Osteoblast (primary cell): ENCODE measurements around the gene TMPRSS4. TPM values are rescaled to one million over a fixed set of nuclear protein-coding genes. Genes with fewer than 3 reads are reported as not detected.
A peak's percentile ranks its signal among the peaks of the same experiment; 100 is the strongest.

Source experiments
- DNase-seq: peaks from one replicate; pipeline ENCODE4 v3.0.0; 2011; ENCODE audit warnings: low spot score, mixed read lengths; ENCODE audit not compliant: insufficient read length; ENCODE audit errors: missing footprints
- H2AFZ ChIP-seq: 2 replicates; pipeline ENCODE4 v1.6.0; 2011; ENCODE audit warnings: mild to moderate bottlenecking, low read length
- H3K27ac ChIP-seq: 2 replicates; pipeline ENCODE4 v1.5.1; 2011; ENCODE audit warnings: mild to moderate bottlenecking, low read depth, low read length, moderate library complexity
- H3K27me3 ChIP-seq: 2 replicates; pipeline ENCODE4 v1.6.0; 2012; ENCODE audit warnings: mild to moderate bottlenecking, control low read depth, inconsistent platforms, low read length, moderate library complexity; ENCODE audit not compliant: insufficient read depth
- H3K36me3 ChIP-seq: 2 replicates; pipeline ENCODE4 v1.5.1; 2011; ENCODE audit warnings: mild to moderate bottlenecking, low read length, control low read depth, moderate library complexity; ENCODE audit not compliant: insufficient read depth
- H3K4me1 ChIP-seq: 2 replicates; pipeline ENCODE4 v1.5.1; 2011; ENCODE audit warnings: mild to moderate bottlenecking, low read length, control low read depth, moderate library complexity; ENCODE audit not compliant: insufficient read depth
- H3K4me2 ChIP-seq: 2 replicates; pipeline ENCODE4 v1.6.0; 2011; ENCODE audit warnings: mild to moderate bottlenecking, low read length; ENCODE audit not compliant: insufficient read depth
- H3K4me3 ChIP-seq: fragments of 200-600 bp; sonication (generic); 3 replicates; pipeline ENCODE4 v1.5.1; 2012; ENCODE audit warnings: mild to moderate bottlenecking, low read length, inconsistent platforms; ENCODE audit not compliant: insufficient read depth
- H3K79me2 ChIP-seq: 2 replicates; pipeline ENCODE4 v1.6.0; 2012; ENCODE audit warnings: mild to moderate bottlenecking, low read length, control low read depth, inconsistent platforms; ENCODE audit not compliant: insufficient read depth
- H3K9me3 ChIP-seq: 2 replicates; pipeline ENCODE4 v1.5.1; 2011; ENCODE audit warnings: low read depth, low read length, control low read depth
- H4K20me1 ChIP-seq: 2 replicates; pipeline ENCODE4 v1.6.0; 2012; ENCODE audit warnings: mild to moderate bottlenecking, low read length, control low read depth; ENCODE audit not compliant: insufficient read depth
- total RNA-seq: library from RNA; depleted of rRNA; stranded (reverse); fragments of >200 nt; gene quantifications from 2 replicates; pipeline ENCODE4 v1.2.3, GENCODE V29; 2012
- TF ChIP-seq, protein P1 (sequence below): IDR thresholded peaks from 2 replicates; pipeline ENCODE4 v1.5.1; 2011; ENCODE audit warnings: mild to moderate bottlenecking, low read depth, low read length, moderate library complexity; ENCODE audit errors: extremely low read depth

TMPRSS4 gene
- total RNA-seq, 1 donor: not detected

DNA sequence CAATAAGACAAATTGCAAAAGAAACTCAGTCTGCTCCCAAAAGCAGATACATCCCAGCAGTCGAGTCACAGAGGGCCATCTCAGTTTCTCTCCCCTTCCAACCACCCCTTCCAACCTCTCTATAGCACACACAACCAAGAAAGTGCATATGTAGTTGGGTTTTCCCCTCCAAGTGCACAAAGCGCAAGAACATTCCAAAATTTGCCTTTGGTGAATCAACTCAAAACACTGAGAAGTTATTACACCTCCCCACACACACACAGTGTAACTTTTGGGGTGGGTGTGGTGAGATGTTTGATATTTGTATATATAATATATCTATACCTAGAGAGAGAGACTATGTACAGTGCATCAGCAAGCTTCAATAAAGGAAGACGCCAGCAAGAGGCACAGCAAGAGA is 86.0 kb downstream of the TMPRSS4 start:
- Histone ChIP-seq H3K27ac (no peak overlapping the region), H3K36me3 (no peaks in the 10 kb centered on the region), H3K4me3 (no peak overlapping the region), H4K20me1 (no peaks in the 10 kb centered on the region), H3K4me1 (no peaks in the 10 kb centered on the region), H3K27me3 (peaks cover 12% of the 10 kb centered on the region), H3K79me2 (no peaks in the 10 kb centered on the region), H2AFZ (no peak overlapping the region), H3K9me3 (no peaks in the 10 kb centered on the region), H3K4me2 (no peak overlapping the region)
- peak; percentile 37 for DNase-seq
- TF ChIP-seq, protein P1, sequence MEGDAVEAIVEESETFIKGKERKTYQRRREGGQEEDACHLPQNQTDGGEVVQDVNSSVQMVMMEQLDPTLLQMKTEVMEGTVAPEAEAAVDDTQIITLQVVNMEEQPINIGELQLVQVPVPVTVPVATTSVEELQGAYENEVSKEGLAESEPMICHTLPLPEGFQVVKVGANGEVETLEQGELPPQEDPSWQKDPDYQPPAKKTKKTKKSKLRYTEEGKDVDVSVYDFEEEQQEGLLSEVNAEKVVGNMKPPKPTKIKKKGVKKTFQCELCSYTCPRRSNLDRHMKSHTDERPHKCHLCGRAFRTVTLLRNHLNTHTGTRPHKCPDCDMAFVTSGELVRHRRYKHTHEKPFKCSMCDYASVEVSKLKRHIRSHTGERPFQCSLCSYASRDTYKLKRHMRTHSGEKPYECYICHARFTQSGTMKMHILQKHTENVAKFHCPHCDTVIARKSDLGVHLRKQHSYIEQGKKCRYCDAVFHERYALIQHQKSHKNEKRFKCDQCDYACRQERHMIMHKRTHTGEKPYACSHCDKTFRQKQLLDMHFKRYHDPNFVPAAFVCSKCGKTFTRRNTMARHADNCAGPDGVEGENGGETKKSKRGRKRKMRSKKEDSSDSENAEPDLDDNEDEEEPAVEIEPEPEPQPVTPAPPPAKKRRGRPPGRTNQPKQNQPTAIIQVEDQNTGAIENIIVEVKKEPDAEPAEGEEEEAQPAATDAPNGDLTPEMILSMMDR: no peak

DNA sequence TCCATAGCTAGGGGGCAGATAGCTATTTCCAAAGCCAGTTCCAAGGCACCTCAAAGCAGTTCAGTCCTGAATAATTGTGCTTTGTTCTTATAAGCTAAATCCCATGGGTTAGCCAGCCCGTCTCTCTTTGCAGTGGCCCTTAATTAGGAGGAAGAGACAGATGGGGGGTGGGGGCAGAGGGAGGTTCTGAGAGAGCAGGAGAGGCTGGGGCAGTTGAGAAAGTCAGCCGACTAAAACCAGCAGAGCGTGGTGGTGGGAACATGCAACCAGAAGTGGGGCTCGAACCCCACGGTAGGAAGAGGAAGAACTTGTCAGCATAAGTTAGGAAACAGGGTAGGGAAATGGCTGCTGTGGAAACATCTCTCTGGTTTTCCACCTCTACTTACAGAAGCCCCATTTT is 86.6 kb downstream of the TMPRSS4 start:
- no peaks in the 10 kb centered on the region for H4K20me1 ChIP-seq
- H3K27ac ChIP-seq: no peak overlapping the region
- no peak overlapping the region for H3K4me2 ChIP-seq
- no peak overlapping the region for H2AFZ ChIP-seq
- H3K4me1 ChIP-seq: no peaks in the 10 kb centered on the region
- no peaks in the 10 kb centered on the region for H3K9me3 ChIP-seq
- H3K27me3 ChIP-seq: peaks cover 11% of the 10 kb centered on the region
- no peak overlapping the region for H3K4me3 ChIP-seq
- DNase-seq: peak; percentile 46
- H3K79me2 ChIP-seq: no peaks in the 10 kb centered on the region
- no peaks in the 10 kb centered on the region for H3K36me3 ChIP-seq
- TF ChIP-seq, protein P1: no peak

DNA sequence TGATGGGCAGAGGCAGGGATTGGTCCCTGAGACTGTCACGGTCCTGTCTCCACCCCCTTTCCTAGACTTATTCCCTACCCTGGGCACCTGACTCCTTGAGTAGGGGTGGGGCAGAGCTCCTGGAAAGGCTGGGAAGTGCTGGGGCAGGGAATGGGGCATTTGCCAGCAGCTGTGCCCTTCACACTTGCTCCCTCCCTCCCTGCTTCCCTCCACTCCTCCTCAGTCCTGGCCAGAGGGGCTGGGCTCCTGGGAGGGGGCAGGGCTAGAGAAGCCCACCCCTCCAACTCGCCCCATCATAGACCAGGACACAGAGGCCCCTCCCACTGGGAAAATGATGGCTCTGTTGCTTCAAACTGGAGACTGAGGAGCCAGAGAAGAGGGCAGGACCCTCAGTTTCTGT is 88.0 kb downstream of the TMPRSS4 start:
- H3K36me3 ChIP-seq: no peaks in the 10 kb centered on the region
- TF ChIP-seq, protein P1: no peak
- H3K9me3 ChIP-seq: no peaks in the 10 kb centered on the region
- H2AFZ ChIP-seq: no peak overlapping the region
- H3K79me2 ChIP-seq: no peaks in the 10 kb centered on the region
- no peak overlapping the region for H3K27ac ChIP-seq
- H4K20me1 ChIP-seq: no peaks in the 10 kb centered on the region
- H3K27me3 ChIP-seq: peaks cover 9% of the 10 kb centered on the region
- DNase-seq: peak; percentile 66
- H3K4me3 ChIP-seq: no peak overlapping the region
- no peaks in the 10 kb centered on the region for H3K4me1 ChIP-seq
- H3K4me2 ChIP-seq: no peak overlapping the region

DNA sequence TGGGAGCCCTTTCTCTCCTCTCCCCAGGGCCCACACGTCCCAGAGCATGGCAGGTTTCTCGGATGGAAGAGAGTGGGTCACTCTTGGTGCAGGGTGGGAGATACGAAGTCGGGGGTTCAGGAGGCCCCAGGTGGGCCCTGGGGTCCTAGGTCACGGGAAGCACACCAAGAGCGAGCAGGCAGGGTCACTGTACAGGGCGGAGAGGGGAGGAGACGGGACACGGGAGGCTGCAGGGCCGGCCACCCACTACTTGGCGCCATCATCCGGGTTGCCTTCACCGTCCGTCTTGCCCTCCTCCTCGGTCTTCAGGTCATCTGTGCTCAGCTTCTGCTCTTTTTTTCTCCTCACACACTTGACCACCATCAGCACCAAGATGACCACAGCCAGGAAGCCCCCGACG is 89.8 kb downstream of the TMPRSS4 start:
- Histone ChIP-seq H3K4me1 (no peaks in the 10 kb centered on the region), H3K4me3 (no peak overlapping the region), H3K27me3 (peaks cover 3% of the 10 kb centered on the region), H2AFZ (no peak overlapping the region), H3K79me2 (no peaks in the 10 kb centered on the region), H3K36me3 (no peaks in the 10 kb centered on the region), H3K4me2 (no peak overlapping the region), H3K9me3 (no peaks in the 10 kb centered on the region), H3K27ac (no peak overlapping the region), H4K20me1 (no peaks in the 10 kb centered on the region)
- TF ChIP-seq, protein P1: no peak
- no peak for DNase-seq
